Cortex of kidney (tissue), 1 donor: ENCODE results near the gene ZNF358.
"Not testable (repeated sequence)": the region's sequence is repeated elsewhere in the genome, so short reads cannot be mapped to it uniquely, and the experiment has no call there.

Experiments used
- DNase-seq: peaks from one replicate; lab custom pipeline; 2025; lab: John Stamatoyannopoulos, UW

ZNF358 gene

DNA sequence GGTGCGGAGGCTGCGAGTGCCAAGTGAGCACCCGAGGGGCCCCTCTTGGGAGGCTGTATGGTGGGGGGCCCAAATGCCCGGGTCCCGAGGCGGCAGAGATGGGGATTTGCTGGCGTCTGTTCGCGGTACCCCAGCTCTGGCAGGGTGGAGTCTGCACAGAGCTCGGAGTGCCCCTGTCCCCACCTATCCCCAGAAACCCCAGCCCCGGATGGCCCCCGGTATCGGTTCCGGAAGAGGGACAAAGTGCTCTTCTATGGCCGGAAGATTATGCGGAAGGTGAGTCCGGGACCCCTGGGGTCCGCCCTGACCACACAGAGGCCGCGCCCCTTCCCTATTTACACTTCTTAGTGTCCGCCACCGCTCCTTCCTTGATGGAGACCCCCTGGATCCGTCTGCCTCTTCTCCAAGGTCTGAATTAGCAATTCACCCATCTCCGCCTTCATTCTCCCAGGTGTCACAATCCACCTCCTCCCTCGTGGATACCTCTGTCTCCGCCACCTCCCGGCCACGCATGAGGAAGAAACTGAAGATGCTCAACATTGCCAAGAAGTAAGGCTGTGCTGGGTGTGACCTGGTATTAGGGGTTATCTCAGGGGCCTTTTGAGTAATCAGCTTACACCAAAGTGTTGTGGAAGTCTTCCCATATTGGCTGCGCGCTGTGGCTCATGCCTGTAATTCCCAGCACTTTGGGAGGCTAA is 20.2 kb downstream of the ZNF358 start:
- no peak for DNase-seq

DNA sequence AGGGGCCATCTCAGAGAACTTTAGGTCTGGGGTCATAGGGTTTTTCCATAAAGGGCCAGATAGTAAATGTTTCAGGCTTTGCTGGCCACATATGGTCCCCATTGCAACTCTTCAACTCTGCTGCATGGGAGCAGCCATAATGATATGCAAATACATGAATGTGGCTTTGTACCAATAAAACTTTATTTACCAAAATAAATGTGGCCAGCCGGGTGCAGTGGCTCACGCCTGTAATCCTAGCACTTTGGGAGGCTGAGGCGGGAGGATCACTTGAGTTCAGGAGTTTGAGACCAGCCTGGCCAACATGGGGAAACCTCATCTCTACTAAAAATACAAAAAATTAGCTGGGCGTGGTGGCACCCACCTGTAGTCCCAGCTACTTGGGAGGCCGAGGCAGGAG is 23.1 kb downstream of the ZNF358 start:
- DNase-seq, result not testable (repeated sequence)

DNA sequence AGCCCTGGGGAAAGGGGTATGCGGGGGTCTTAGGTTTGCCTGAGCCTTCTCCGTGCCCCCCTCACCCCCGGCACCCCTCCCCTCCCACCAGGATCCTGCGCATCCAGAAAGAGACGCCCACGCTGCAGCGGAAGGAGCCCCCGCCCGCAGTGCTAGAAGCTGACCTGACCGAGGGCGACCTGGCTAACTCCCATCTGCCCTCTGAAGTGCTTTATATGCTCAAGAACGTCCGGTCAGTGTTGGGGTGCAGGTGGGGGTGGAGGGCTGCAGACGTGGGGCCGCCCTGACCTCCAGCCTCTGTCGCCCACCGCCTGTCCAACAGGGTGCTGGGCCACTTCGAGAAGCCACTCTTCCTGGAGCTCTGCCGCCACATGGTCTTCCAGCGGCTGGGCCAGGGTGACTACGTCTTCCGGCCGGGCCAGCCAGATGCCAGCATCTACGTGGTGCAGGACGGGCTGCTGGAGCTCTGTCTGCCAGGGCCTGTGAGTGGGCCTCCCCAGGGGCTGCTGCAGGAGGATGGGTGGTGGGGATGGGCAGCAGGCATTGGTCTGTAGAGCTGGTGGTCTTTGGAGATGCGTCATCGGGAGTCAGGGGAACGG is 24.0 kb downstream of the ZNF358 start:
- DNase-seq, result no peak

DNA sequence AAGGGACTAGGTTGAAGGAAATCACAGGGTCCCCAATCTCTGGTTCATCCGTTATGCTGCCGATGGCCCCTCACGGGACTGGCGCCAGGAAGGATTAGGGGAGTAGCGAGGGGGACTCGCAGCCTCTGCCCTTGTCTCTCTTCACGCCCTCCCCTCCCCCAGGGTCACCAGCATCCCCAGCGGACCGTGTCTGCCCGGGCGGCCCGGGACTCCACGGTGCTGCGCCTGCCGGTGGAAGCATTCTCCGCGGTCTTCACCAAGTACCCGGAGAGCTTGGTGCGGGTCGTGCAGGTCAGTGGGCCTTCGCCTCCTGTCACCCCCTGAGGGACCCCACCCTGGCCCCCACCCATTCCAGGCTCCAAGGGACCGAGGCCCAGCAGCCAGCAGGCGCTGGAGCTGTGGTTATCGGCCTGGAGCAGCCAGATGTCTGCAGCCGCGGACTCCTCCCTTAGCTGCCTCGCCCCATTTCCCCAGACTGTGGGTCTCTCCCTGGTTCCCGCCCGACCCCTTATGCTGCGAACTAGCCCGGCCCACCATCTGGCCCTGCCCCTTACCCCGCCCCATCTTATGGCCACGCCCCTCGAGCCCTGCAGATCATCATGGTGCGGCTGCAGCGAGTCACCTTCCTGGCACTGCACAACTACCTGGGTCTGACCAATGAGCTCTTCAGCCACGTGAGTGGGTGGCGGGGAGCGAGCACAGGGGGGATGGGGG is 25.0 kb downstream of the ZNF358 start:
- no peak for DNase-seq

DNA sequence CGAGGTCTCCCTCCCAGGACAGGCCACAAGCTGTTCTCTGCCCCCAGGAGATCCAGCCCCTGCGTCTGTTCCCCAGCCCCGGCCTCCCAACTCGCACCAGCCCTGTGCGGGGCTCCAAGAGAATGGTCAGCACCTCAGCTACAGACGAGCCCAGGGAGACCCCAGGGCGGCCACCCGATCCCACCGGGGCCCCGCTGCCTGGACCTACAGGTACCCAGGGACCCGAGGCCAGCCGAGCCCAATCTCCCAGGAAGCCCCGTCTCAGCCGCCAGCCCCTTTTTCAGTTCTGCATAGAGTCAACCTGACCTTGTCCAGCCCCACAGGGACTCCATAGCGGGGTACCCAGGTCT is 25.5 kb downstream of the ZNF358 start:
- no peak for DNase-seq

DNA sequence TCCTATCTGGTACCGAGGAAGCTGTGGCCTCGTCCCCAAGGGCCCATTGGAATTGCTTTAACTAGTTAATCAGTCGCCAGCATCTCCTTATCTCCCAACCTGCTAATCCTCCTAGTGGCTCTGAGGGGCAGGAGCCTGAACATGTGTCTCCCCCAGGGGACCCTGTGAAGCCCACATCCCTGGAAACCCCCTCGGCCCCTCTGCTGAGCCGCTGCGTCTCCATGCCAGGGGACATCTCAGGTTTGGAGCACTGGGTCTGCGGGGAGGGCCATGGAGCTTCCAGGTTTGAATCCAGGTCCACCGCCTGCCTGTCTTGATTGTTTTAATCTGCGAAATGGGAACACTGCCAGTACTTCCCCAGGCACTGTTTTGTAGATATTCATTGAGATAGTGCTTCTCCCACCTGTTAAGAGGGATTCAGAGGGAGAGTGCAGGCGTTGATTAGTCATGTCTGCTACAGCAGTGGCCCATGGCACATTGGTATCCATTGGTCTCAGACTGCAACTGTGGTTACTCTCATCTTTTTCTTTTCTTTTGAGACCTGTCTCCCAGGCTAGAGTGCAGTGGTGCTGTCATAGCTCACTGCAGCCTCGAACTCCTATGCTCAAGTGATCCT is 26.0 kb downstream of the ZNF358 start:
- no peak for DNase-seq

DNA sequence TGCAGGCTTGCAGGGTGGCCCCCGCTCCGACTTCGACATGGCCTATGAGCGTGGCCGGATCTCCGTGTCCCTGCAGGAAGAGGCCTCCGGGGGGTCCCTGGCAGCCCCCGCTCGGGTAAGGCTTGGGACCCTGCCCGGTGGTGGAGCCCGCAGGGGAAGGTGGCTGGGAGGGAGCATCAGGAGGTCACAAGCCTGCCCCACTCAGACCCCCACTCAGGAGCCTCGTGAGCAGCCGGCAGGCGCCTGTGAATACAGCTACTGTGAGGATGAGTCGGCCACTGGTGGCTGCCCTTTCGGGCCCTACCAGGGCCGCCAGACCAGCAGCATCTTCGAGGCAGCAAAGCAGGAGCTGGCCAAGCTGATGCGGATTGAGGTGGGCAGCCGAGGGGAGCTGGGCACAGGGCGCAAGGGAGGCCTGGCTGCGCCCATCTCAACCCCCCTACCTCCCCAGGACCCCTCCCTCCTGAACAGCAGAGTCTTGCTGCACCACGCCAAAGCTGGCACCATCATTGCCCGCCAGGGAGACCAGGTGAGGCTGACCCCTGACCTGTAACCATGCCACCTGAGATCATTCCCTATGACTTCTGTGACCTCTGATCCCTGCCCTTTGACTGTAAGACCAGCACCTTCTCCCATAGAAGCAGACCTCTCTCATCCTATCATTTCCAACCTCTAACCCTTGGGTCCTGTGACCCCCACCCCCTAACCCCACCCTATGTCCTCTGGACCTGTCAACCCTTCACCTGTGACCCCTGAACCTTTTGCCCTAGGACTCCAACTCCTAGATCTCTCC is 26.8 kb downstream of the ZNF358 start:
- no peak for DNase-seq

DNA sequence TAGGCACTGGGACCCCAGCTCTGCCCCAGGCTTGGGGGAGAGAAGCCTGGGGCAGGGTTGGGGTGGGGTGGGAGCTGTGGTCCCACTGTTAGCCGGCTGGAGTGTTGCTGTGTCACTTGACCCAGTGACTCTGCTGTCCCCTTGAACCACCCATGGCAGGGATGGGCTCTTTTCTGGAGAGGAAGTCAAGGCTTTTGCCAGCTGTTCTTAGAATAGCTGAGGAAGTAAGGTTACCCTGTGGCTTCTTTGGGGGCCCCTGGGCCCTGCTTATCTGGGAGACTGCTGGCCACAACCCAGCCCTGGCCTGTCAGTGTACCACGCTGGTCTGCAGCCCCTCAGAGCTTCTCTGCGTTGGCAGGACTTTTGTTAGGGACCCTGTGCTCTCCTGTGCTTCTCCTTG is 28.7 kb downstream of the ZNF358 start:
- no peak for DNase-seq

DNA sequence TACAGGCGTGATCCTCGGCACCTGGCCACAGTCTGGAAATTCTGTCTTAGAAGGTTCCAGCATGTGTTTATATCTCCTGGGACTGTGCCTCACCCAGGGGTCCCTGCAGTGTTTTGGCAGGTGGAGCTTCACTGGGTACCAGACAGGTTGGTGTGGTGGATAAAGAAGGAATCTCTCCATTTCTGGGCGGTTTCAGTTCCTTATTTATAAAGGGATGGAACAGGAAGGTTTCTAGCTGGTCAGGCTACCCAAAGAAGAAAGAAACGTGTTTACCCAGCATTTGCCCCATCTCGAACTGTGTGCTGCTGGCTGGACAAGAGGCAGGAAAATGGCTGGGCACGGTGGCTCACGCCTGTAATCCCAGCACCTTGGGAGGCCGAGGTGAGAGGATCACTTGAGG is 29.4 kb downstream of the ZNF358 start:
- no peak for DNase-seq

DNA sequence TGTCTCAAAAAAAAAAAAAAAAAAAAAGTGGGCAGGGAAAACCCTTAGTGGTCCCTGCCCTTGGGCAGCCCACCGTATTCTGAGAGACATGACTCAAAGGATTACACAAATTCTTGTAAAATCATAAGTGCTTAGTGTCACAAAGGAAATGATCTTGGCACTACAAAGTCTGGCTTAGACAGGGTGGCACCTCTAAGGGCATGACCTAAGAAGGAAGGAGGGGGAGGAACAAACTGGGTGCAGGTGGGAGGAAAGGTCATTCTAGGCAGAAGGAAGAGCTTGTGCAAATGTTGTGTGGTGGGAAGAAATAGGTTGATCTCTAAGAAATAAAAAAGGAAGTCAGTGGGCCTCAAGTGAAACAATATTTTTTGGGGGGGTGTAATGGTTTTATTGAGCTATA is 30.0 kb downstream of the ZNF358 start:
- DNase-seq, result no peak

DNA sequence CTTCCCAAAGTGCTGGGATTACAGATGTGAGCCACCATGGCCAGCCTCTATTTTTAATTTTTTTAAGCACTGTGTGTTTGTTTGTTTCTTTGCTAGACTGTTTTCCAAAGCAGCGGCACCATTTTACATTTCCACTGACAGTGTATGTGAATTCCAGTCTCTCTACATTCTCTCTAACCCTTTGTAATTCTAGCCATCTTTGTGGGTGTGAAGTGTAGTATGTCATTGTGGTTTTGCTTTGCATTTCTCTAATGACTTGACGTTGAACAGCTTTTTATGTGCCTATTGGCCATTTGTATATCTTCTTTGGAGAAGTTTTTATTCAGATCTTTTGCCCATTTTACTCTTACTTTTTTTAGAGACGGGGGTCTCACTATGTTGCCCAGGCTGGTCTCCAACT is 31.3 kb downstream of the ZNF358 start:
- DNase-seq, result no peak

DNA sequence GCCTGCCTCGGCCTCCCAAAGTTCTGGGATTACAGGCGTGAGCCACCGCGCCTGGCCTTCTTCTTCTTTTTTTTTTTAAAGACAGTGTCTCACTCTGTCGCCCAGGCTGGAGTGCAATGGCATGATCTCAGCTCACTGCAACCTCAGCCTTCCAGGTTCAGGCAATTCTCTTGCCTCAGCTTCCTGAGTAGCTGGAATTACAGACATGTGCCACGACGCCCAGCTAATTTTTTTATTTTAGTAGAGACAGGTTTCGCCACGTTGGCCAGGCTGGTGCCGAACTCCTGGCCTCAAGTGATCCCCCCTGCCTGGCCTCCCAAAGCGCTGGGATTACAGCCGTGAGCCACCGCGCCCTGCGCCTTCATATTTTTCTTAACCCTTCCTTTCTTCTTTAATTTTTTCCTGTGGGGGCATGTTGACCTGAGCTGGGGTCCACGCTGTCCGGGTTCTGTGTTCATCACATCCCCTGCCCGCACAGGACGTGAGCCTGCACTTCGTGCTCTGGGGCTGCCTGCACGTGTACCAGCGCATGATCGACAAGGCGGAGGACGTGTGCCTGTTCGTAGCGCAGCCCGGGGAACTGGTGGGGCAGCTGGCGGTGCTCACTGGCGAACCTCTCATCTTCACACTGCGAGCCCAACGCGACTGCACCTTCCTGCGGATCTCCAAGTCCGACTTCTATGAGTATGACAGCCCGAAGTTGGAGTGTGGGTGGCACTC is 33.7 kb downstream of the ZNF358 start:
- no peak for DNase-seq

DNA sequence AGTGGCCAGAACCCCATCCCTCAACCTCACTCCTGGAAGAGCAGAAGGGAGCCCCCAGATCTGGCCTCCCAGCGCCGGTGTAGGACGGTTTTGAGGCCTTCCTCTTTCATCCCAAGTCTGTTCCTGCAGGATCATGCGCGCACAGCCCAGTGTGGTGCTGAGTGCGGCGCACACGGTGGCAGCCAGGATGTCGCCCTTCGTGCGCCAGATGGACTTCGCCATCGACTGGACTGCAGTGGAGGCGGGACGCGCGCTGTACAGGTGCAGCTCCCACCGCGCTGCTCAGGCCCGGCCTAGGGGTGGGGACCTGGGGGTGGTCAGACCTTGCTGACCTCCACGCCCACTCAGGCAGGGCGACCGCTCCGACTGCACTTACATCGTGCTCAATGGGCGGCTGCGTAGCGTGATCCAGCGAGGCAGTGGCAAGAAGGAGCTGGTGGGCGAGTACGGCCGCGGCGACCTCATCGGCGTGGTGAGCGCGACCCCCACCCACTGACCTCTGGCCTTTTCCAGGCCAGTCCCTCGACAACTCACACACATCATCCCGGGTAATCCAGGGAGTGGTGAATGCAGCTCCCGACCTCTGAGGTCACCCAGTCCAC is 34.4 kb downstream of the ZNF358 start:
- no peak for DNase-seq

DNA sequence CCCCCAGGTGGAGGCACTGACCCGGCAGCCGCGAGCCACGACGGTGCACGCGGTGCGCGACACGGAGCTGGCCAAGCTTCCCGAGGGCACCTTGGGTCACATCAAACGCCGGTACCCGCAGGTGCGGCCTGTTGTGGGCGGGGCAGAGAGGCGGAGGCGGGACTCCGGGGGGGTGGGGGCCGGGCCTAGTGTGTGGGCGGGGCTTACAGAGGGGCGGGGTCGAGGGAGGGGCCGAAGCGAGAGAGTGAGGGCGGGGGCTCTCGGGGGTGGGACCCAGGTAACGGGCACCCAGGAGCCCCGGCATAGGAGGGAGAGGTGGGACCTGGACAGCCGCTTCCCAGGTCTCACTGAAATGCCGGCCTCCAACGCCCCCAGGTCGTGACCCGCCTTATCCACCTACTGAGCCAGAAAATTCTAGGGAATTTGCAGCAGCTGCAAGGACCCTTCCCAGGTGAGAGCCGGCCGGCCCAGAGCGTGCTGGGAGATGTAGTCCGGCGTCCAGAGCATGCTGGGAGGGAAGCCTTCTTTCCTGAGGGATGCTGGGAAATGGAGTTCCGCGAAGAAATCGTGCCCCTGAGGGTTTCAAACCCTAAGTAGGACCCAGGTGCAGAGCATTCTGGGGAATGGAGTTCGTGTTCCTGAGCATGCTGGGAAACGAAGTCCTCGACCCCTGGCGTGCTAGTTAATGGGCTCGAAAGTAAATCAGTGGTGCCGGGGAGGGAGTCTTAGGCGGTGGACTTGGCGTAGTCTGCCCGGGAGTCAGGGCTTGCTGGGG is 35.3 kb downstream of the ZNF358 start:
- no peak for DNase-seq

DNA sequence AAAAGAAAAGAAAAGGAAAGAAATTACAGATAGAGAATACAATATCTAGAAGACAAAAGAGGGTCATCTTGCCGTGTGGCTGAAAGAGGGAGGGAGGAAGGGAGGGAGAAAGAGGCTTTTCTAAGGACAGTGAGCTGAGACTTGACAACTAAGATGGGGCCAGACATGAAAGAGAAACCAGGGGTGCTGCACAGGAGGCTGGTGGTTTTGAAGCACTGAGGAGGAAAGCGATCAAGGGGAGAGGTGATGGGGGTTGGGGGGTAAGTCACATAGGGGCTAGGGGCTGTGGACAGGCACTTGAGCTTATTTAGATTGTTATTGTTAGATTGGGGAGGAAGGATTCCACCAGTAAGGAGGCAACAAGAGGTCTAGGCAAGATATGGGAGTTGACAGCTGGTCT is 36.9 kb downstream of the ZNF358 start:
- no peak for DNase-seq

DNA sequence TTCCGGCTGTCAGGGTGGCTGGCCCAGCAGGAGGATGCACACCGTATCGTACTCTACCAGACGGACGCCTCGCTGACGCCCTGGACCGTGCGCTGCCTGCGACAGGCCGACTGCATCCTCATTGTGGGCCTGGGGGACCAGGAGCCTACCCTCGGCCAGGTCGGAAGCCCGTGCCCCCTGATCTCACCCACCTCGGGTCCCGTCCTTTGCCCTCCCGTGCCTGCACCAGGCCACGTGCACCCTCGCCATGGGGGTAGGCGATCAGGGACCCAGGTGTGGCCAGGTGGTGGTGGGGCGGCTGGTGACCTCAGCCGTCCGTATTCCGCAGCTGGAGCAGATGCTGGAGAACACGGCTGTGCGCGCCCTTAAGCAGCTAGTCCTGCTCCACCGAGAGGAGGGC is 38.7 kb downstream of the ZNF358 start:
- DNase-seq, result no peak

DNA sequence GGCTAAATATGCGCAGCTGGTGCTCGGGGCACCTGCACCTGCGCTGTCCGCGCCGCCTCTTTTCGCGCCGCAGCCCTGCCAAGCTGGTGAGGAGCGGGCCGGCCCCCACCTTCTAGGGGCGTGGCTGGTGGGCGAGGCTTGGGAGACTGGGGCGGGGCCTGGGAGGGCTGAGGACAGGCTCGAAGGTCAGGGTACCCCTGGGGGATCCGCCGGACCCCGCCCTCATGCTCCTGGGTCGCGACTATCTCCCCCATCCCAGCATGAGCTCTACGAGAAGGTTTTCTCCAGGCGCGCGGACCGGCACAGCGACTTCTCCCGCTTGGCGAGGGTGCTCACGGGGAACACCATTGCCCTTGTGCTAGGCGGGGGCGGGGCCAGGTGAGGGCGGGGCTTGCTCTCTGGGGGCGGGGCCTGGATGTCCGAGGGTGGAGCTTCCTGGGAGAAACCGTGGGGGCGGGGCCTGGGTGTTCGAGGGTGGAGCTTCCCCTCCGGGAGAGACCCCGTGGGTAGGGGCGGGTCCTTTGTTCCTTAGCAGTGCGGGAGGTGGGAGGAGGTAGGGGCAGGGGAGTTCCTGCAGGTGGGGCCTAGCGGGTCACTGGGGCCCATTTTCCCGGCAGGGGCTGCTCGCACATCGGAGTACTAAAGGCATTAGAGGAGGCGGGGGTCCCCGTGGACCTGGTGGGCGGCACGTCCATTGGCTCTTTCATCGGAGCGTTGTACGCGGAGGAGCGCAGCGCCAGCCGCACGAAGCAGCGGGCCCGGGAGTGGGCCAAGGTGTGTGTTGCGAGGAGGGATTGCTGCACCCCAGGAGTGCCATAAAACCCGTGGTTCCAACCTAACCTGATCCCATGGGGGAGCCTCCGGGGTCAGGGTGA is 39.3 kb downstream of the ZNF358 start:
- DNase-seq, result no peak

DNA sequence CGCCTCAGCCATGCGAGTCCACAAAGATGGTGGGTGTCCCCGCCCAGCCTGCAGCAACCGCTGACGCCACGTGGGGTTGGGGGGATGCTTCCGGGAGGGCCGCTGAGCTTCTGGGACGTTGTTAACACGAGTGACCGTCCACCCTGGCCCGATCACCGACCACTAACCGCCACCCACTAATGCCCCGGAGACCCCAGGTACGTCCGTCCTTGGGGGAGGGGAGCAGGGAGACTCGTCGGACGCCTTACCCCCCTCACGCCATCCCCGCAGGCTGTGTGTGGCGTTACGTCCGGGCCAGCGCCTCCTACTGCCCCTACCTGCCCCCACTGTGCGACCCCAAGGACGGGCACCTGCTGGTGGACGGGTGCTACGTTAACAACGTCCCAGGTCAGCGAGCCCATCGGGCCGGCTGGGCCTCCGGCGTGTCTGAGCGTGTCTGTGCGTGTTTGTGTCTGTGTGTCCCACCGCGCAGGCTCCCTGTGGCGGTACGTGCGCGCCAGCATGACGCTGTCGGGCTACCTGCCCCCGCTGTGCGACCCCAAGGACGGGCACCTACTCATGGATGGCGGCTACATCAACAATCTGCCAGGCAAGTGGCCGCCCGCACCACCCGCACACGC is 40.9 kb downstream of the ZNF358 start:
- no peak for DNase-seq

DNA sequence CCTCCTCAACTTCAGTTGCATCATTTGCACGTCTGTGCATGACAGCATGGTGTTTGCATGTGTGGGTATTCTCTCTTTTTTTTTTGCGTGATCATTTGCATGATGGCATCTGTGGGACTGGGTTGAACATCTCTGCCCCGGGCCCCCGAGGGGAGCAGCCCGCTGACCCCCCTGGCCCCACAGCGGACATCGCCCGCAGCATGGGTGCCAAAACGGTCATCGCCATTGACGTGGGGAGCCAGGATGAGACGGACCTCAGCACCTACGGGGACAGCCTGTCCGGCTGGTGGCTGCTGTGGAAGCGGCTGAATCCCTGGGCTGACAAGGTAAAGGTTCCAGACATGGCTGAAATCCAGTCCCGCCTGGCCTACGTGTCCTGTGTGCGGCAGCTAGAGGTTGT is 42.8 kb downstream of the ZNF358 start:
- no peak for DNase-seq
